ENCODE data around the gene CMTM8.
"Not testable (repeated sequence)": the region's sequence is repeated elsewhere in the genome, so short reads cannot be mapped to it uniquely, and the experiment has no call there.

CMTM8 gene

GRCh38 chr3:32383136-32383711, 144.7 kb downstream of the CMTM8 start:
- DNase-seq, result no peak

DNA sequence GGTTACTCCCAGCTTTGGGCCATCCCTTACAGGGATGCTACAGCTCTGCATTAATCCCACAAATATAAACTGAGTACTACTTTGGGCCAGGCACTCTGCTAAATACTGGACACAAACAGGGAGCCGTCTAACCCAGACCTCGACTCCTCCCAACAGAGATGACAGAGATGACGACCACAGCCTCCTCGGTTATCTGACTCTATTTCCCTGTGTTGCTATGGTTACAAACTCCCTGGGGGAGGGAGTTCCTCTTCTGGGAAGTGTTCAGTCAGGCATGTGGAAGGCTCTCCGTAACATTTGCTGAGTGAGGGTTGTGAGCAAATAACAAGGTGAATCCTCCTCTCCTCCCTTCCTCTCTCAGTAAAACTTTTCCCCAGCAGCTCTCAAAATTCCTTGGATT, 146.5 kb downstream of the CMTM8 start:
- no peak for DNase-seq

- no peak for DNase-seq
These were observed 149.0 kb downstream of the CMTM8 start for GRCh38 chr3:32387512-32387911.

DNA sequence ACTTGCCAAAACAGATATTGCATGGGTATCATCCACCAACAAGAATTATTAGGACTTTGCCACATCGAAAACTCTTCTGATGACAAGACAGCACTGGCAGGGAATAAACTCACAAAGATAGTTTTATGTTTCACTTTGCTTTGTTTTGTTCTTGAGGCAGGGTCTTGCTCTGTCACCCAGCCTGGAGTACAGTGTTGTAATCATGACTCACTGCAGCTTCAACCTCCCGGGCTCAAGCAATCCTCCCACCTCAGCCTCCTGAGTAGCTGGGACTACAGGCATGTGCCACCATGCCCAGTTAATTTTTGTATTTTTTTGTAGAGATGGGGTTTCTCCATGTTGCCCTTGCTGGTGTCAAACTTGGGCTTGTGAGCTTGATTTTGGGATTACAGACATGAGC, 151.1 kb downstream of the CMTM8 start:
- DNase-seq, result not testable (repeated sequence)

DNA sequence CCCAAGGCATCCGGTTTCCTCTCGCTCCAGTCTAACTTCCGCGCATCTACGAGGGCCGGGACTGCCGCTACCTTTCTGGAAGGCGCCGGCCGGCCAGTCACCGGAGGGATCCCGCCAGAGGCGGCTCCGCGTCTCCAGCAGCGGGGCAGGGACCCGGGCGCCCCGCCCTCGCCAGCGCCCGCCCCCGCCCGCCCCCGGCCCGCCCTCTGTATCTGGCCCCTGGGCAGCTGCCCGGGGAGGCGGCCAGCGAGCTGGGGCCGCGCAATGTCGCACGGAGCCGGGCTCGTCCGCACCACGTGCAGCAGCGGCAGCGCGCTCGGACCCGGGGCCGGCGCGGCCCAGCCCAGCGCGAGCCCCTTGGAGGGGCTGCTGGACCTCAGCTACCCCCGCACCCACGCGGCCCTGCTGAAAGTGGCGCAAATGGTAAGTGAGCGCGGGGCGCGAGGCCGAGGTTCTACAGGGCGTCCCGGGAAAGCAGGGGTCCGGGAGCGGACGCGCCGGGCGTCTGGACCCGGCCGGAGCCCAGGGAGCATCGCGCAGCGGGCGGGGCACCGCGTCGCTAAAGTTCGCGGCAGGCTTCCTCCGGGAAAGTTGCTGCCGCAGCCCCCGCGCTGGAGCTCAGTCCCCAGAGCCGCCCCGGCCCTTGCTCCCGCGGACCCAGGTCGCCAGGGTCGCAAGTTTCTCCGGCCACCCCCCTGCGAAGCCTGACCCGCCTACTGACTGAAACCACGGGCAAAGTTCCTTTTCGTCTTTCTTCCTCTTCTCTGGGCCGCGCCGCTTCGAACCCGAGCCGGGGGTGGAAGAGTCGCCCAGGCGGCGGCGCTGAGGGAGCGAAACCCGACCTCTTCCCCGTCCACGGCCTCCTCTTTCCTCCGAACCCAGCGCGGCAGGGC, 153.4 kb downstream of the CMTM8 start, which contains the start of gene CMTM7:
Gene CMTM7, plus strand, starts transcription at position 211 of the 893 bp plus-strand sequence. Its CDS starts 54 bp downstream, at position 265.
- DNase-seq, result peak; percentile 49 to 69 (median 58)

GRCh38 chr3:32392536-32393302, 154.2 kb downstream of the CMTM8 start:
- peak in 3 of 6 experiments; percentile 18 to 61 (median 26) for DNase-seq

GRCh38 chr3:32395496-32395895, 157.0 kb downstream of the CMTM8 start:
- no peak for DNase-seq

DNA sequence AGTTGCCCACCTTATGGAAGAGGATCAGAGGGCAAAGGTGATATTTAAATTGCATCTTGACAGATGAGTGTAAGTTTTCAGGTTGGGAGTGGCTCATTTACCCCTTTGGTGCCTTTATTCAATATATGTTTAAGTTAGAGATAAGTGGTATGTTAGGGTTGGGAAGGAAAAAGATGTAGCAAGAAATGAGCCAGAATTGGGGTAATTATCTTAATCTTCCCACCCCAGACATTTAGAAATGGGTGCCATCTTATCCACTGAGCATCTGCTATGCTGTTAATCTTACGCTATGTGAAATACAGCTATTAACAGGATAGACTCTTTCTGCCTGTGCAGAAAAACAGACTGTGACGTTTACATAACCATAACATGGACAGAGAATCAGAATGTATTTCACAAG, 159.5 kb downstream of the CMTM8 start:
- DNase-seq, result no peak

DNA sequence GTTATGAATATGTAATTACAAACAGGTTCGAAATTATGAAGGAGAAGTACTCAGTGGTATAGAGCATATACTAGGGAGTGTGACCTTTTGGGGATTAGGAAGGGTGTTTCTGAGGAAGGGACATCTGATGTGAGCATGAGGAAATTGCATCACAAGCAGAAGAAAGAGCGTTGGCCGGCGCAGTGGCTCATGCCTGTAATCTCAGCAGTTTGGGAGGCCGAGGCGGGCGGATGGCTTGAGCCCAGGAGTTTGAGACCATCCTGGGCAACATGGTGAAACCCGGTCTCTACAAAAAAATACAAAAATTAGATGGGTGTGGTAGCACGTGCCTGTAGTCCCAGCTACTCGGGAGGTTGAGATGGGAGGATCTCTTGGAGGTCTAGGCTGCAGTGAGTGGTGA, 160.1 kb downstream of the CMTM8 start:
- no peak for DNase-seq

GRCh38 chr3:32399030-32399620, 160.6 kb downstream of the CMTM8 start:
- peak in 3 of 6 experiments; percentile 57 to 76 (median 76) for DNase-seq

DNA sequence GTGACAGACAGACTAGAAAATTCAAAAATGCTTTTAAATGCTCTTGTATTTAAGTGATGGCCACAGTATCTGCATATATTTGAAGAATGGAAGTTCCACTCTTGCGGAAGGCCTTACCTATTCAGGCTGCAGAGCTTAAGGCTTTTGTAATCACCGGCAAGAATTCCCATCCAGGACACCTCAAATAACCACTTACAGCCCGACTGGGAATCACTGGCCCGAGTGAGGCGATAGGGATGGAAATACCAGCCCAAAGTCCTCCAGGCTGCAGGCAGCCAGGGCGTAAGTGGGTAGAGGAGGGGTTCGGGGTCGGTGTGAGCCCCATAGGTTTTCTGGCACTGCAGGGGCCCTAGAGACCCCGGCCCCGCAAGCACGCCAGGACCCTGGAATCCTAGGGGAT, 162.6 kb downstream of the CMTM8 start:
- peak in 2 of 6 experiments; percentile 24 to 29 for DNase-seq

DNA sequence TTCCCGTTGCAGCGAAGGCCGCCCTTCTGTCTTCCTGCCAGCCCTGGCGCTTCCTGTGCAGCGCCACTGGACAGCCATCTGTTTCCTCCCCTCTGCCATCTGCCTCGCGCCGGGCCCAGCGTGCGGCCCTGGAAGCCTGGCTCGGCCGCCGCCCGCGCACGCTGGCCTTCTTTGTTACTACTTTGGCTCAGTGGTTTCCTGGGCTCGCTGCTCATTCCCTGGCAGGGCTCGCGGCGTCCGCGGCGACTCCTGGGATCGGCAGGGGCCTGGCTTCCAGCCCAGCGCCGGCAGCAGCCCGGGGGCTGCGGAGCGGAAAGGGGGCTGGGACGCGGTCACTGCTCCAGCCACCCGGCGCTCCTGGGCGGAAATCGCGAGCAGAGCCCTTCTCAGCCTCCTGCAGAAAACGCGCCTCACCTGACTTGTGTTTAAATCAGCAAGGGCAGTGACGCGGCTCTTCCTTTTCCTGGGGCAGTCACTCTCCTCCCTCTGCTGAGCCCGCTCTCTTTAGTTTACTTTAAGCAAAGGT, 163.1 kb downstream of the CMTM8 start:
- DNase-seq, result peak; percentile 37 to 63 (median 50)

DNA sequence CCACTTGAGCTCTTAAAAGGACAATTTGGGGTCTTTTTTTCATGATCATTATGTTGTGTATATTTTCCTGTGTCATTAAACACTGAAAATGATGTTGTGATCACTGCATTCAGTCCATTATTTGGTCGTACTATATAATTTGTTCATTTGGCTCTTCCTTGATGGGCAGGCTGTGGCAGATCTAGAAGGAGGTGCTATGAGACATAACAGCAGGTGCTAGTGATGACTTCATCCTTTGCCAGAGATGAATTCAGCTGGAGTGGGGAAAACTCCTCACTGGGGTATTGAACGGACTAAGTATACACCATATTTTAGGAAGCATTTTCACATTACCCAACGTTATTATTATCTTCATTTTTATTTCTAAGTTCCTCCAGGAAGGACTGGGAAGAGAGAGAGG, 165.2 kb downstream of the CMTM8 start:
- no peak for DNase-seq

DNA sequence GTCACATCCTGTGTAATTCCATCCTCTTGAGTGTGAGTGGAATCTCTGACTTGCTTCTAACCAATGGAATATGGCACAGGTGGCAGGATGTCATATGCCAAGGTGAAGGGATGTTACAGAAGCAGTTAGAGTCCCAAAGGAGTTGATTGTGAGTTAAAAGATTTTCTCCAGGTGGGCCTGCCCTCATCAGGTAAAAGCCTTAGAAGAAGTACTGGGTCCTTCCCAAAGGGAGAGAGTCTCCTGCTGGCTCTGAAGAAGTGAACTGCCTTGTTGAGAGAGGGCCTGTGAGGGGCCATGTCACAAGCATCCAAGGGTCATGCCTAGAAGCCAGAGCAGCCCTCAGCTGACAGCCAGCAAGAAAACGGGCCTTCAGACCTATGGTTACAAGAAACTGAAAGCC, 166.2 kb downstream of the CMTM8 start:
- DNase-seq, result no peak

DNA sequence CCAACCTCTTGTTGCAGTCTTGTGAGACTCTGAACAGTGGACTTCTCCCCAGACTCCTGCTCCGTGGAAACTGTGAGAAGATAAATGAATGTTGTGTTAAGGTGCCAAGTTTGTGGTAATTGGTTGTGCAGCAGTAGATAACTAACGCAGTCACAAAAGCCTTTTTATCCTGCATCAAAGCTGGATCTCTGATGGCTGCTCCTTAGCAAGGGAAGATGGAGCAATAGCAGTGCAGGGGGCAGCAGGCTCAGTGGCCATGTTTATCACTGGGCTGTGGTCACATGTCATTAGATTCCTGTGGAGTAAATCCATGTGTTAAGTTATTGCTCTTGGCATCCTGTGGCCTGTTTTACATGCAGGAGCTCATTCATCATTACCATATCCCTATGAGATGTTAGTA, 166.7 kb downstream of the CMTM8 start:
- DNase-seq, result no peak

GRCh38 chr3:32405711-32406323, 167.3 kb downstream of the CMTM8 start:
- no peak for DNase-seq

DNA sequence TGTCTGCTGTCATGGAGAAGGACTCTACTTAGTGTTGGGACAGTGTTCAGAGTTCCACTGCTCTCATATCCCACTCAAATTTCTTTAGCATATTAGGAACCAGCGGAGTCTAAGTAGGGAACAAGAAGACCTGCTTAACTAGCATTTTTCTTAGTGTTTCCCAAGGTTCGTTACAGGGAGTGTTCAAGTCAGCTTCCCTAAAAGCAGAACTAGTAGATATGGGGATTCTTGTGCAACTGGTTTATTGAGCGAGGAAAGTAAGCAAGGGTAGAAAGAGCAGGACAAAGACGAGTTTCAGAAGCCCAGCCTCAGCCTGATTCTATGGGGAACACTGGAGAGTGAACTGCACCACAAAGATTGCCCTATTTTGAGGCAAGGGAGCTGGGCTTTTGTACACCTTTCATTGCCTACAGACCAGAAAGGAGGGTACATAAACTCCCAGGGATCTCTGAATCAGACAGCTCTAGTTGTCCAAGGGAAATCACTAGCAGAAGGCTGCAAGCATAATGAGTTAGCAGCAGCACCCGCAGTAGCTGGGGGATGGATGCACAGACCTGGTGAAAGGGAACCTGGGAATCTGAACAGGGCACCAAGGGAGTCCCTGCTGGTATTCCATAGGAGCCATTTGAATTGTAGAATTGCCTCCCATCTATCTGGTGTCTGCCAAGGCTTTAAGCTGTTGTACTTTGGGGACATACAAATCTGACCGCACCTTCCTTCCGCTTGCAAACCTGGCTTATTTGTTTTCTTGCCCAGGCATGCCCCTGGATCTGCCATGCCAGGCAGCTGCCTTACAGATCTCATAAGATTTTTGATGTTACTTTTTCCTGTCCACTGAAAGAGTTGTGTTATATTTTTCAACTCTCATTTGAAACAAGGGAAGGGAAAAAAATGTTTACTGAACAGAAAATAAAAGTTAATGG, 168.3 kb downstream of the CMTM8 start:
- DNase-seq, result no peak

DNA sequence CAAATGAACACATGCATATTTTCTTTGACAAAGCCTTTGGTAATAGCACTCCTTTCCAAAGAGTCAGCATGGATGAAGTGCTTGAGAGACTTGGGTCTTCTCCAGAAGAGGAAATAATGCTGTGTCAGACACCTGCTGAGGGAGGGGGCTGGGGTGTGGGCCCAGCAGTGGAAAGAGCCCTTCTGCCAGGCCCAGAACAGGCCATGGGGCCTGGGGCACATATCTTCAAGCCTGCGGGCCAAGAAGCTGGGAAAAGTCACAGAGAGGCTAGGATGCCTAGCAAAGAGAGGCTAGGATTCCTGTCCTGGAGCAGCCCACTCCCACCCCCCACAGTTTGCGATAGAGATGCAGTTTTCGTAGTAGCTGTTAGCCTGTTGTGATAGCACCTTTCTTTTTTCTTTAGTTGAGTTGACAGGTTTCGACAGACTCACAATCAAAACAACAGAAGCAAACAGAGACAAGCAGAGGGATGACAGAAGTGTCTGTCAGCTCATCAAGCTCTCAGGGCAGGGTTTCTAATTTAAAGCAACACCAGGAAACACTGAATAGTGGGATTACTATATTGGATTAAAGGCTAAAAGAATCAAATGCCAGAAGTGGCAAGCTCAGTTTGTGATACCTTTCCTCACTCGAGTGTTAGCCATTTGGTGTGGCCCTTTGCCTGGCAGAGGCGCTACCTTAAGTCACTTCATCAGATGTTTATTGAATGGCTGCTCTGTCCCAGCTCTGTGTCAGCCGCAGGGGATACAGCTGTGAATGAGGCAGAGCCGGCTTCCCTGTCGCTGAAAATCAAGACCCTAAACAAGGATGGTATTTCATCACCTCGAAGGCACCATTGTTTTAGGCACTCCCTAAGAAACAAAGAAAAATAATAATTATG, 172.1 kb downstream of the CMTM8 start:
- no peak for DNase-seq

DNA sequence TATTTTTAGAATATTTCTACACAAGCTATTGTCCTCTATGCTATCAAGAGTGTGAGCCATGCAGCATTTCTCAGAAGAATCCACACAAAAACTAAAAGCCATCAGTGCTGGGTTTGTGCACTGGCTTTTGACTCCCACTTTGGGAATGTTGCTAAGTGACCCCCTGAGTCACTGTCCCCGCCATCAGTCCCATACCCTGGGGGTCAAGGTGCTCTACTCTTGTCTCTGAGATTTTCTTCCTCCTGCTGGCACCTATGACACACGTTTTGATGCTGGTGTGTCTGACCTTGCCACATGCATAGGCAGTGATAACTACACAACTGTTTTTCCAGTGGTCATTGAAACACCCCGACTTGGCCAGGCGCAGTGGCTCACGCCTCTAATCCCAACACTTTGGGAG, 173.0 kb downstream of the CMTM8 start:
- no peak for DNase-seq

GRCh38 chr3:32412887-32413286, 174.4 kb downstream of the CMTM8 start:
- DNase-seq, result no peak
